G401 (cell line): ENCODE data around the gene KCNJ6. TPM values are rescaled to one million over a fixed set of nuclear protein-coding genes. Genes with fewer than 3 reads are reported as not detected.

Experiments used
- DNase-seq: peaks from one replicate; pipeline ENCODE4 v3.0.0-alpha.2; 2015; ENCODE audit warnings: low spot score
- in situ Hi-C: cut with HindIII; loops from 2 replicates; pipeline ENCODE4 v1.10.0; 2016; ENCODE audit warnings: low sequenced_read_pairs, mixed read lengths
- total RNA-seq: library from RNA; depleted of rRNA; stranded (reverse); fragments of >200 nt; shearing (Covaris generic); gene quantifications from 2 replicates; pipeline ENCODE4 v1.2.3, GENCODE V29; 2014

Gene KCNJ6
- total RNA-seq, 1 experiment from 2014 or later, result not detected

DNA sequence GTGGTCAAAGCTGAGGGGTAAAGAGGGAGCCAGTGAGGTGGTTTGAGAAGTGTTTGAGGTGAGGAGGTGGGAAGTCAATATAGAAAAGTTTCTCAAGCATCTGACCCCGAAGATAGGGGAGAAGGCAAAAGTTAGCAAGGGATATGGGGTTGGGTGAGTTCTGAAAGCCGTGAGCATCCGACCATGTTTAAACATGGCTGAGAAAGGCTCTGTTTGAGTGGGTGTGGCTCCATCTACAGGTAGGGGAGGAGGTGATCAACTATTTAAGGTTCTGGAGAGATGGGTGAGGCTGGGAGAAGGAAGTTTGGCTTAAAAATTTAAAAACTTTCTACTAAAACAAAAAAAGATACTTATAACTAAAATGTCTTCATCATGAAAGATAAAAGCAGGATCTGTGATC lies 273.8 kb downstream of the KCNJ6 start:
- peak; percentile 8 for DNase-seq
- in situ Hi-C loops, result no loop called here

DNA sequence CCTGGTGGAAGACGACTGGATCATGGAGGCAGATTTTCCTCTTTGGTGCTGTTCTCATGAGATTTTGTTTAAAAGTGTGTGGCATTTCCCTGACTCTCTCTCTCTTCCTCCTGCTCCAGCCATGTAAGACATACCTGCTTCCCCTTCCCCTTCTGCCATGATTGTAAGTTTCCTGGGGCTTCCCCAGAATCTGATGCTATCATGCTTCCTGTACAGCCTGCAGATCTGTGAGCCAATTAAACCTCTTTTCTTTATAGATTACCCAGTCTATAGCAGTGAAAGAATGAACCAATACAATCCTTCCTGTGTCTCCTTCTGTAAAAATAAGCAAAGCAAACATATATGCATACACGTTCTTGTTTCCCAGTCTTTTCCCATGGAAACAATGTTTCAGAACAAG lies 276.5 kb downstream of the KCNJ6 start:
- in situ Hi-C loops, result no loop called here

DNA sequence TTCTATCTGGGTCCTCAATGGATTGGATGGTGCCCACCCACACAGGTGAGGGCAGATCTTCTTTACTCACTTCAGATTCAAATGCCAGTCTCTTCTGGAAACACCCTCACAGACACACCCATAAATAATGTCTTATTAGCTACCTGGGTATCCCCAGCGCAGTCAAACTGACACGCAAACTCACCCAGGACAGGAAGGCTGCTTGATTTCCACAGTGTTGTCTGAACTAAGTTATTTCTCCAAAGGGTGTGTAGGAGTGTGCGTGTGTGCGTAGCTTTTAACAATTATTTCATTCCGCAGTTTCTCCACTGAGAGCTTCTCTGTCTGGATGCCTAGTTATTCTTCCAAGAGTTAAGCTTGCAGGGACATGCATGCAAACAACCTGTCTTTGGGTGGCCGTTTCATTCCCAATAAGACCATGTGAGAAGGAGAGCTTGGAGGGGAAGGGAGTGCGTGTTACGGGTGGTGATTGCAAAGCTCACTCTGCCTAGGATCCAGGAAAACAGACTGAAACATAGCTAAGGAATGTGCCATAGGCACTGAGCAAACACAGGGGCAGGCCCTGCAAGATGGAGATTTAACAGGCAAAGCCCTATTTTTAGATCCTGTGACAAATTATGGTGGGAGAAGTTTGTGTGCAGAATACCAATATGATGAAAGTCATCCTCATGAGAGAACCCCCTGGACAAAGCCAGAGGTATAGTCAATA lies 280.0 kb downstream of the KCNJ6 start:
- DNase-seq, result no peak
- in situ Hi-C loops, result no loop called here

More for the DNA sequence above, 276.5 kb downstream of the KCNJ6 start:
- DNase-seq, result no peak

DNA sequence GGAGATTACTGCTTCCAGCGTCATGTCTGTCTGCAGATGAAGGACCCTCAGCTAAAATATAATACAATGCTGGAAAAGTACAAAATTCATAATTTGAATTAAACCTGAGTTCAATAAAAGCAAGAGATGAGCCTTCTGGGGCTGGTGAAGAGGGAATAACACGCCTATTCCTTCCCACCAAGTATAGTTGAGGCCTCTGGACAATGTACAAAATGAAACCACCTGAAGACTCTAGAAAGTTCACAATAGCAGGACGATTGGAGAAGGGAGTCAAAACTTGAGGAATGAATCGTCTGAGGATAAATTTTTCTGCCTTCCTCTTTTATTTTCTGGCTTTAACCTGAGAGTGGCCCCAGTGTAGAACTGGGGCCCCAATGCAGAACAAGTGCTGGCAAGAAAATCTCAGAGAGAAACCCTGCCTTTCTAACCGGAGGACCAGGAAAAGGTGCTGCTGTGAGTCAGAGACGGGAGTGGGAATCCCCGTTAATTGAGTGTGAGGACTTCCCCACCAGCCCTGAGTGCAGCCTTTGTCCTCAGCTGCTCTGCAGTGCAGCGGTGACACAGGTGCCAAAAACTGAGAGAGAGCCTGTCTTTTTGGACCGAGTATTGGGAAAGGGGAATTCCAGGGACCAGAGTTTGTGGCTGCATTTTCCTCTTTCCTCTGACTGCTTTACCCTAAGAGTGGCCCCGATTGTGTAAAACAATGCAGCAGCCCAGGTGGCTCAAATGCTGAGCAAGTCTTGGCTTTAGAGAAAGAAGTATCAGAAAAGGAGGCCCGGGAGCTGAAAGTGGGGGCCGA lies 284.7 kb downstream of the KCNJ6 start:
- in situ Hi-C loops, result no loop called here
- DNase-seq, result no peak

DNA sequence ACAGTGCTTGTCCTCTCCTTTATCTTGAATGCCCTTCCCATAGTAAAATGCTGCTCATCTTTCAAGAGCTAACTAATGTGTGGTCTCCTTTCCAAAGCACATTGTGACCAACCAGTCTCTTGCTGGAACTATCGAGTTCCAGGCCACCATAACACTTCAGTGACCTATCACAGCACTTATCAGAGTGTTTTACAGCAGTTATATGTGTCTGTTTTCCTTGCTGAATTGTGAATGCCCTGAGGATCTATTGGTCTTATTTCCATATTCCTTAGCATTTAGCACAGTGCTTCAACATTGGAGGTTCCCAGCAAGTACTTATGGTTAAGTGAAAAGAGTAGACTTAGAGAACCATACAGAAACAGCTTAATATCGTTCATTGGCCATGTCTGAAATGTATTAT lies 285.4 kb downstream of the KCNJ6 start:
- in situ Hi-C loops, result no loop called here
- no peak for DNase-seq

DNA sequence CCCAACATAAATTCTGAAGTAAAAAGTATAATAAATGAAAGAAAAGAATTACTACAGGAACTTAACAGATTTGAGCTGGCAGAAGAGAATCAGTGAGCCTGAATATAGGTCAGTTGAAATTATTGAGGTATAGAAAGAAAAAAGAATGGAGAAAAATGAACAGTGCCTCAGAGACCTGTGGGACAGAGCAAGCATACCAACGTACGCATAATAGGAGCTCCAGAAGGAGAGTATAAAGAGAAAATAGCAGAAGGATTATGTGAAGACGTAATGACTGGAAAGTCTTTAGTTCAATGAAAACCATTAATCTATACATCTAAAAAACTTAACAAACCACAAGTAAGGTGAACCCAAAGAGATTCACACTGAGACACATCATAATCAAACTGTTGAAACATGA lies 287.9 kb downstream of the KCNJ6 start:
- DNase-seq, result no peak
- in situ Hi-C loops, result no loop called here

DNA sequence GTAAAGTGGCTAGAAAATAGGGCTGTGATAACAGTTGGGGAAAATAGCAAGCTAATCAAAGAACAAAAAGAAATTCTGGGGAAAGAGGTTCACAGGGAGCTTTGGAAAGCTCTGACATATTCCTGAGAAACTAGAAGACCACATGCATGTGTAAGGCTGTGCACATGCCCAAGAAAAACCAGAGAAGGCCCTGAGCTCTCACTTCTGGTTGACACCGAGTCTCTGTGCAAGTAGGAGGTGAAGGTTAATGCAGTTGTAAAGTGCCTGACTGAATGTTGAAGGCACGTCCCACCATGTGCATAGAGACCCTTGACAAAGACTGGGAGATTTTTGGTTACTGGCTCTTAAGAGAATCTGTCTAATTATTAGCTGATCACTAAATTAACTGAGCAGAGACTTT lies 288.7 kb downstream of the KCNJ6 start:
- no peak for DNase-seq
- in situ Hi-C loops, result no loop called here

DNA sequence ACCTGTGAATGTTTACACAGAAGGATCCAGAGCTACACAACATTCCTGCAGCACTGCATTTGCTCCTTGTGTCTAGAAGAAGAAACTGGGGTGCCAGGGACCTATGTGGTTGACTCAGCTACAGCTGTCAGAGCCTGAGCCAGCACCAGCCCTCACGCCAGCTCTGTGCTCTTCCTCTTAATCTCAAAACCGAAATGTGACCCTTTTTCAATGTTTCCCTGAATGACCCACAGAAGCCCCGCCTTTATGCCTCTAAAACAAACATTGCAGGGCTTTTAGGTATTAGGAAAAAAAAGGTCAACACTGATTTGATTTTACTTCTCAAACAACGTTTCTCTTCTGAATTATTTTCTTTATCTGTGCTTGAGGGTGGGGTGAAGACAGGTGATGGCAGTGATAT lies 289.2 kb downstream of the KCNJ6 start:
- no peak for DNase-seq
- in situ Hi-C loops, result no loop called here

DNA sequence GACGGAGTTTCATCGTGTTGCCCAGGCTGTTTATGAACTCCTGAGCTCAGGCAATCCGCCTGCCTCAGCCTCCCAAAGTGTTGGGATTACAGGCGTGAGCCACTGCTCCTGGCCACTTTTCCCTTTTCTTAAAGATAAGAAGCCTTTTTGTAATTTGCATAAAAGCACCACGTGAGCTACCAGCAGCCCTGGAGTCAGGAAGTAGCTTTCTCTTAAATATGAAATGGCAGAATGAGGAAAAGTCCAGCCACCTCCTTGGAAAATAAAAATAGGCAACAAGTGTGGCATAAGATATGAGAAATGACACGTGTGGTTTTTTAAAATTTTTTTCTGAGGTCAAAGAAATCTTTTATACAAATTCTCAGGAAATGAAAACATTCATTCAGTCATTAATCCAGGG lies 289.9 kb downstream of the KCNJ6 start:
- no peak for DNase-seq
- in situ Hi-C loops, result no loop called here

DNA sequence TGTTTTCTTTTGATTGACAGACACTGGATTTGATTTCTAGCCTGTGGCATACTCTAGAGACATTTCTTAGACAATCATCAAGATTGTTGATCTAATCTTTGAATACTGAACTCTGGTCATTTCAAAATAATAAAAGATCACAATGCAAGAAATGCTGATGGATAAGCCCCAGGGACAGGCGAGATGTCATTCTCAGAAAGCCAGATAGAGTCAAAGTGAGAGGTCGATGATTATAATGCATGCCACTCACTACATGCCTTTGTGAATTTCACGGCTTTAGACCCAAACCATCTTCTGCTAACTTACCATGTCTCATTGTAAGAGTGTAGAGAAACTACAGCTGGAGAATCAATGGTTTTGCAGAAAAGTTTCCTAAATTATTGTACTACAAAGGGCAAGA lies 292.6 kb downstream of the KCNJ6 start:
- DNase-seq, result no peak
- in situ Hi-C loops, result no loop called here

DNA sequence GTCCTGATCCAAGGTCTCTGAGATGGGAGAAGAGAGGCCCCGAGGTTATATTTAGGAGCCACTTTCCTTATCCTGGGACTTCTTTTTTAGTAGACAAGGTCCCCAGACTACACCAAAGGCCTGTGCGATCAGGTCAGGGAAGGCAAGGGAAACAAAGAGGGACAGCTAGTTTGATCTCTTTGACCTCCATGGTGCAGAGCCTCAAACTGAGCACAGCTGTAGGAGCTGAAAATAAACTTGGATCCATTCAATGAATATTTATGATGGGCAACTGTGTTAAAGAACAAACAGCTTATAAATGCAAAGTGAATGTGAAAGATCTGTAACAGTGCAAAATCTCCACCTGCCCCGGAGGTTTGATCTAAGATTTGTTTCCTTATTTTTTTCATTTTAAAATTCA lies 293.1 kb downstream of the KCNJ6 start:
- in situ Hi-C loops, result no loop called here
- no peak for DNase-seq

DNA sequence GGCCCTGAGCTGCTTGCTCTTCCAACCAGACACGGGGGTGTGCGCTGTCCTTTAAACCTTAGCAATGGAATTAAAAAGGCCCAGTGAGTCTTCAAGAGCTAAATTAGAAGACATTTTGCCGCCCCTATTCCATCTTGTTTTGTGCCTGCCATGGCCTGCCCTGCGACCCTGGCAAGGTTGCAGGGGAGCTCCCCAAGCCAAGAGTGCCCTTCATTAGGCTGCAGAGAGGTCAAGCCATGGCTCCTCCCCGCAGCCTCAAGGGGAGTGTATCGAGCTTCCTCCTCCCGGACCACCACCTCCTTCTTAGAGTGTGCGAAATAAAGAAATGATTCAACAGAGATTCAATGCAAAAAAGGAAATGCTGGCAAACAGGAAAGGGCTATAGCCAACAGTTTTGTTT lies 293.5 kb downstream of the KCNJ6 start:
- in situ Hi-C loops, result no loop called here
- no peak for DNase-seq

DNA sequence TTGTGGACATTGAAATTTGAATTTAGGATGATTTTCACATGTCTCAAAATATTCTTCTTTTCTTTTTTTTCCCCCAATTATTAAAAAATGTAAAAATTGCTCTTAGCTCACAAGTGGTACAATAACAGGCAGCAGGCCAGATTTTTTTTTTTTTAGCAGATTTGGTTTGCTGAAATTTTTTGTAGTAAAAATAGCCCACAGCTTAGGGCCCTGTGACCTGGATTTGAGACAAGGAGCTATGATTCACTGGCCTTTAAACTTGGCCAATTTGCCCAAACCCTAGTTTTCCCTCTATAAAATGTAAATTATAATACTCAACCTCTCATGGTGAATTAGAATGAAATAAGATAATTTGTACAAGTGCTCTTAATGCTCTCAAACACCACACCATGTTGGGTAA lies 295.9 kb downstream of the KCNJ6 start:
- DNase-seq, result peak; percentile 5
- in situ Hi-C loops, result no loop called here

DNA sequence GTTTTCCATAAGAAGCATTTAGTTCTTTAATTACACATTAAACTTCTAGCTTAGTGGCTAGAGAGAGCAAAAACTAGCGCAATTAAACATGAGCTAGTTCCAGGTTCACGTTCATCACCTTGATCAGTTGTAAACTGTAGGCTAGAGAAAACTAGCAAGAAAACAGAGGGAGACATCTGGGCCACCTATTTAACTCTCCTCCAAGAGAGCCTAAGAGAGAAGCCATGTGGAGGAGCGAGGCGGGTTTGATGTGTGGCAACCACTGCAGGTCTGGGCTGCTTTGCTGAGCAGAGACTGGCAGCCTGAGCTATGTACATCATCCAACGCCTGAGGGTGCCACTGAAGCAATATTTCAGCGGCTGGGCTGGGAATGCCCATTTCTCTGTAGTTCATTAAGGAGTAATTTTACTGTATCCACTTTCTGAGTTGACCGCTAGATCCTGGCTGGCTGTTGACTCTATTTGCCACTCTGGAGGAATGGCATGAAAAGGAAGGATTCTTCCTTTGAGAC lies 296.7 kb downstream of the KCNJ6 start:
- in situ Hi-C loops, result no loop called here

DNA sequence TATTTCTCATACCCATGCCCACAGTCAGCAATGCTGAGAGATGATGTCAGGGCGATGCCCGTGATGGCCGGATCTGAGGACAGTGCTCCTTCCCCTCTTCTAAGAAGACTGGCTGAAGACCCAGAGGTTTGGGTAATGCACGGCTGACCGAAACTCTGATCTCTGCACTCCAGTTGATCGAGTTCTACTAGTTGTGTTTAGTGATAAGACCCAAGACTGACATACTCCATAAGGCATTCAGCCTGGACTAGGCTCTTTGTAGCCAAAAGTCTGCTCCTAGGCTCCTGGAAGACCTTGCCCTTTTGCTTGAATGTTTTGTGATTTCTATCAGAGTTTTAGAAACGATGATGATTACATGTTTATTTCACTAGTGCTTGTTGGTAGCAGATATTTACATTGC lies 298.2 kb downstream of the KCNJ6 start:
- in situ Hi-C loops, result no loop called here
- DNase-seq, result no peak

More for the DNA sequence above, 296.7 kb downstream of the KCNJ6 start:
- DNase-seq, result no peak

DNA sequence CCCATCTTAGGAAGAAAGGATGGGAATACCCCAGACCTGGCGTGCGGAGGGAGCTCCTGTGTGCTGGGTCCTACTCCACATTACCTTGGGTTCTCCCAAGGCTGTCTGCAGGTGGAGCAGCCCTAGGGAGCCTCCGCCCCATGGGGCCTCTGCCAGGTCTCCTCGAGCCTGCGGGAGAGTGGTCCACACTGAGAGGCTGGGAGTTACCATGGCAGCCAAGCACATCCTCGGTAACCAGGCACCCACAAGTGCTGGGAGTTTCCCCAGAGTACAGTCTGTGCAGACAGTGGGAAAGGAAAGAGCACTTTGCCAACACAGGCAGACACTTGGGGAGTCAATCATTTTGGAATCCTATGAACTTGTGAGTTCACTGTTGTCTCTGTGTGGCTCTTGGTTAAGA lies 300.3 kb downstream of the KCNJ6 start:
- in situ Hi-C loops, result no loop called here
- no peak for DNase-seq

DNA sequence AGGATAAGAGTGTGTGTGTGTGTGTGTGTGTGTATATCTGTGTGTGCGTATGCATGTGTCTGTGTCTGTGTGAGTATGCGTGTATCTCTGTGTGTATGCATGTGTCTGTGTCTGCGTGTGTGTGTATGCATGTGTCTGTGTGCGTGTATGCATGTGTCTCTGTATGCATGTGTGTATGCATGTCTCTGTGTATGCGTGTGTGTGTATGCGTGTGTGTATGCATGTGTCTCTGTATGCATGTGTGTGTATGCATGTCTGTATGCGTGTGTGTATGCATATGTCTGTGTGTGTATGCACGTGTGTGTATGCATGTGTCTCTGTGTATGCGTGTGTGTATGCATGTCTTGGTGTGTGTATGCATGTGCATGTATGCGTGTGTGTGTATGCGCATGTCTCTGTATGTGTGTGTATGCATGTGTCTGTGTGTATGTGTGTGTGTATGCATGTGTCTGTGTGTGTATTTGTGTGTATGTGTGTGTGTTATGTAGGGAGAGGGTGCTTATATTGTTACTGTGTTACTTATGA lies 301.8 kb downstream of the KCNJ6 start:
- DNase-seq, result no peak
- in situ Hi-C loops, result no loop called here

DNA sequence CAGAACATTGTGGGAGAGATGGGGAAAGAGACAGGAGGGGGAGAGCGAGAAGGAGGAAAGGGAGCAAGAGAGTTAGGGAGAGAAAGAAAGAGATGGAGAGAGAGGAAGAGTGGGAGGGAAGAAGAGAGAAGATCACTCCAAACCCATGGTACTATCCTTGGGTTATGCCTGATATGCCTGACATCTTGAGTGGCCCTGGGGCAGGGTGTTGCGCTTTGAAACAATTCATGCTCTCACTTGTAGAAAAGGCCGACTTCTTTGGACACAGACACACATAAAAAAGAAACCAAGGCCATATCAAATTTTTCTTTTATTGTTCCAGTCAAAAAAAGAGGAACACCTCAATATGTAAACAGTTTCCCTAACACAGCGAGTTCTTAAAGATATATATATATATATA lies 309.2 kb downstream of the KCNJ6 start:
- DNase-seq, result no peak
- in situ Hi-C loops, result no loop called here

DNA sequence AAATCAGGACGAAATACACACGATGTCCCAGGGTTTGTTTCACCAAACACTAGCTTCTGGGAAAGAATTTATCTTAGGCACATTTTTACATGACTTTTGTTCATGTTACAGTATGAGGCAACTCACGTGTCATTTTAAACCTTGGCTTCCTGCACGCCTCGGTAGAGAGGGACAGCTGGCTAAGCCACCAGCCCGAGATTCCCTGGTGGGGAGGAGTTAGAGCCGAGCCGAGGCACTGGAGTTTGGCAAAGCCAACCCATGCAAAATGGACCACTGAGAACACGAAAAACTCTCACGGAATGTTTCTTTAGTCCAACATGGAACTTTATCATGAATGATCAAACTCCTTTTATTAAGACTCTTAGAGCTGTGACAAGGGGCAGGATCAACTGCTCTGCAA lies 309.7 kb downstream of the KCNJ6 start:
- in situ Hi-C loops, result no loop called here
- DNase-seq, result peak; percentile 11

DNA sequence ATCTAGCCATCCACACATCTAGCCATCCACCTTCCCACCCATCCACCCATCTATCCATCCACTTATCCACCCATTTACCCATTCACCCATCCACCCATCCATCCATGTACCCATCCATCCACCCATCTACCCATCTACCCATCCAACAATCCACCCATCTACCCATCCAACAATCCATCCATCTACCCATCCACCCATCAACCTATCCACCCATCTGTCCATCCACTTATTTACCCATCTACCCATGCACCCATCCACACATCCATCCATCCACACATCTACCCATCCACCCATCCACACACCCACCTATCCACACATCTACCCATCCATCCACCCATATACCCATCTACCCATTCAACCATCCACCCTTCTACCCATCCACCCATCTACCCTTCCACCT lies 311.3 kb downstream of the KCNJ6 start:
- in situ Hi-C loops, result no loop called here

More for the DNA sequence above, 311.3 kb downstream of the KCNJ6 start:
- DNase-seq, result no peak
